ENCODE measurements around the gene SDHAF2.
"Not testable (repeated sequence)": the region's sequence is repeated elsewhere in the genome, so short reads cannot be mapped to it uniquely, and the experiment has no call there.

SDHAF2 gene

GRCh38 chr11:61429691-61430582 is at the start of gene SDHAF2, which contains the start of gene CPSF7:
Gene SDHAF2, plus strand, starts transcription at chr11:61430124. Its CDS starts 23 bp downstream, at chr11:61430147.
Gene CPSF7, minus strand, starts transcription at chr11:61429975. Its CDS starts 740 bp downstream, at chr11:61429235.
- DNase-seq (ENCODE audit: low read depth): peak; percentile 86

- no peak for DNase-seq (ENCODE audit: low read depth)
Measured at GRCh38 chr11:61380884-61381283, 49.0 kb upstream of the SDHAF2 start.

- DNase-seq (ENCODE audit: low read depth): not testable (repeated sequence)
Measured at GRCh38 chr11:61383859-61384258, 46.1 kb upstream of the SDHAF2 start.

GRCh38 chr11:61384271-61385242 is 45.4 kb upstream of the SDHAF2 start:
- DNase-seq (ENCODE audit: low read depth): no peak

- DNase-seq (ENCODE audit: low read depth): no peak
Measured at GRCh38 chr11:61390161-61390560, 39.8 kb upstream of the SDHAF2 start.

GRCh38 chr11:61392981-61393595 is 36.8 kb upstream of the SDHAF2 start:
- DNase-seq (ENCODE audit: low read depth): no peak

- no peak for DNase-seq (ENCODE audit: low read depth)
Measured at GRCh38 chr11:61401173-61401572, 28.8 kb upstream of the SDHAF2 start.

GRCh38 chr11:61401573-61401972 is 28.4 kb upstream of the SDHAF2 start:
- no peak for DNase-seq (ENCODE audit: low read depth)

- no peak for DNase-seq (ENCODE audit: low read depth)
Measured at GRCh38 chr11:61403658-61404057, 26.3 kb upstream of the SDHAF2 start.

GRCh38 chr11:61404103-61404502 is 25.8 kb upstream of the SDHAF2 start:
- no peak for DNase-seq (ENCODE audit: low read depth)

- no peak for DNase-seq (ENCODE audit: low read depth)
Measured at GRCh38 chr11:61404641-61405040, 25.3 kb upstream of the SDHAF2 start.

- no peak for DNase-seq (ENCODE audit: low read depth)
Measured at GRCh38 chr11:61406067-61406466, 23.9 kb upstream of the SDHAF2 start.

GRCh38 chr11:61406991-61407728 is 22.8 kb upstream of the SDHAF2 start:
- no peak for DNase-seq (ENCODE audit: low read depth)

GRCh38 chr11:61411589-61411988 is 18.3 kb upstream of the SDHAF2 start:
- no peak for DNase-seq (ENCODE audit: low read depth)

- no peak for DNase-seq (ENCODE audit: low read depth)
Measured at GRCh38 chr11:61413496-61413895, 16.4 kb upstream of the SDHAF2 start.

- no peak for DNase-seq (ENCODE audit: low read depth)
Measured at GRCh38 chr11:61414547-61414946, 15.4 kb upstream of the SDHAF2 start.

- DNase-seq (ENCODE audit: low read depth): no peak
Measured at GRCh38 chr11:61415381-61415780, 14.5 kb upstream of the SDHAF2 start.

- DNase-seq (ENCODE audit: low read depth): no peak
Measured at GRCh38 chr11:61416941-61417340, 13.0 kb upstream of the SDHAF2 start.

- no peak for DNase-seq (ENCODE audit: low read depth)
Measured at GRCh38 chr11:61417670-61418069, 12.3 kb upstream of the SDHAF2 start.

GRCh38 chr11:61418136-61418535 is 11.8 kb upstream of the SDHAF2 start:
- DNase-seq (ENCODE audit: low read depth): no peak

GRCh38 chr11:61422226-61422625 is 7.7 kb upstream of the SDHAF2 start:
- DNase-seq (ENCODE audit: low read depth): no peak
